ENCODE results near the gene OCA2.
"Not testable (repeated sequence)": the region's sequence is repeated elsewhere in the genome, so short reads cannot be mapped to it uniquely, and the experiment has no call there.

OCA2 gene

GRCh38 chr15:27970661-27971392 is 128.3 kb downstream of the OCA2 start:
- no peak for TF ChIP-seq ZNF274 (IDR thresholded peaks at IDR 0.05; ENCODE audit: low read depth, low read length)
- TF ChIP-seq YY1 (IDR thresholded peaks at IDR 0.05; ENCODE audit: insufficient read depth, insufficient read length) = no peak
- no peak for TF ChIP-seq SUZ12 (IDR thresholded peaks at IDR 0.05; ENCODE audit: extremely low read depth, insufficient read depth, insufficient read length)
- Histone ChIP-seq H3K36me3 (ENCODE audit: insufficient read depth, insufficient read length, low read length) (no peaks in the 10 kb centered on the region), H3K9ac (ENCODE audit: insufficient read length, low read depth) (no peak overlapping the region), H3K27me3 (ENCODE audit: insufficient read depth, insufficient read length) (no peaks in the 10 kb centered on the region), H3K4me1 (ENCODE audit: insufficient read depth, insufficient read length) (no peaks in the 10 kb centered on the region), H3K4me3 (ENCODE audit: insufficient read length, low read depth) (no peak overlapping the region), H3K9me3 (ENCODE audit: insufficient read depth, low read length) (peaks cover 7% of the 10 kb centered on the region; the same call in 1 of the 2 replicates)
- DNase-seq (ENCODE audit: low read depth, low spot score) = no peak

GRCh38 chr15:27967541-27967940 is 131.6 kb downstream of the OCA2 start:
- no peak for DNase-seq (ENCODE audit: low read depth, low spot score)
- H3K9ac ChIP-seq (ENCODE audit: insufficient read length, low read depth) = no peak overlapping the region
- peaks cover 7% of the 10 kb centered on the region; the same call in 1 of the 2 replicates for H3K9me3 ChIP-seq (ENCODE audit: insufficient read depth, low read length)
- H3K27me3 ChIP-seq (ENCODE audit: insufficient read depth, insufficient read length) = no peaks in the 10 kb centered on the region
- H3K4me1 ChIP-seq (ENCODE audit: insufficient read depth, insufficient read length) = no peaks in the 10 kb centered on the region
- no peaks in the 10 kb centered on the region for H3K36me3 ChIP-seq (ENCODE audit: insufficient read depth, insufficient read length, low read length)
- no peak for TF ChIP-seq SUZ12 (IDR thresholded peaks at IDR 0.05; ENCODE audit: extremely low read depth, insufficient read depth, insufficient read length)
- no peak overlapping the region for H3K4me3 ChIP-seq (ENCODE audit: insufficient read length, low read depth)

GRCh38 chr15:27965546-27965945 is 133.6 kb downstream of the OCA2 start:
- no peak for TF ChIP-seq YY1 (IDR thresholded peaks at IDR 0.05; ENCODE audit: insufficient read depth, insufficient read length)
- TF ChIP-seq SUZ12 (IDR thresholded peaks at IDR 0.05; ENCODE audit: extremely low read depth, insufficient read depth, insufficient read length) = no peak
- no peak for TF ChIP-seq ZNF274 (IDR thresholded peaks at IDR 0.05; ENCODE audit: low read depth, low read length)
- no peak for DNase-seq (ENCODE audit: low read depth, low spot score)

GRCh38 chr15:27961801-27962200 is 137.3 kb downstream of the OCA2 start:
- Histone ChIP-seq H3K36me3 (ENCODE audit: insufficient read depth, insufficient read length, low read length) (no peaks in the 10 kb centered on the region), H3K4me3 (ENCODE audit: insufficient read length, low read depth) (no peak overlapping the region), H3K27me3 (ENCODE audit: insufficient read depth, insufficient read length) (no peaks in the 10 kb centered on the region), H3K4me1 (ENCODE audit: insufficient read depth, insufficient read length) (no peaks in the 10 kb centered on the region), H3K9me3 (ENCODE audit: insufficient read depth, low read length) (no peaks in the 10 kb centered on the region), H3K9ac (ENCODE audit: insufficient read length, low read depth) (no peak overlapping the region)
- TF ChIP-seq YY1 (IDR thresholded peaks at IDR 0.05; ENCODE audit: insufficient read depth, insufficient read length) (no peak), ZNF274 (IDR thresholded peaks at IDR 0.05; ENCODE audit: low read depth, low read length) (no peak)
- no peak for DNase-seq (ENCODE audit: low read depth, low spot score)

More at GRCh38 chr15:27965546-27965945, 133.6 kb downstream of the OCA2 start:
- no peak overlapping the region for H3K9ac ChIP-seq (ENCODE audit: insufficient read length, low read depth)
- H3K4me1 ChIP-seq (ENCODE audit: insufficient read depth, insufficient read length) = no peaks in the 10 kb centered on the region
- H3K27me3 ChIP-seq (ENCODE audit: insufficient read depth, insufficient read length) = no peaks in the 10 kb centered on the region
- H3K4me3 ChIP-seq (ENCODE audit: insufficient read length, low read depth) = no peak overlapping the region
- H3K9me3 ChIP-seq (ENCODE audit: insufficient read depth, low read length) = 0 out of 2 replicates have a peak, but pooled peaks cover 2% of the 10 kb centered on the region
- H3K36me3 ChIP-seq (ENCODE audit: insufficient read depth, insufficient read length, low read length) = no peaks in the 10 kb centered on the region

- TF ChIP-seq SUZ12 (IDR thresholded peaks at IDR 0.05; ENCODE audit: extremely low read depth, insufficient read depth, insufficient read length) = no peak
- no peak for DNase-seq (ENCODE audit: low read depth, low spot score)
- Histone ChIP-seq H3K4me3 (ENCODE audit: insufficient read length, low read depth) (no peak overlapping the region), H3K27me3 (ENCODE audit: insufficient read depth, insufficient read length) (no peaks in the 10 kb centered on the region), H3K4me1 (ENCODE audit: insufficient read depth, insufficient read length) (no peaks in the 10 kb centered on the region), H3K36me3 (ENCODE audit: insufficient read depth, insufficient read length, low read length) (no peaks in the 10 kb centered on the region), H3K9me3 (ENCODE audit: insufficient read depth, low read length) (no peaks in the 10 kb centered on the region), H3K9ac (ENCODE audit: insufficient read length, low read depth) (no peak overlapping the region)
Observed at GRCh38 chr15:27958911-27959578, 140.1 kb downstream of the OCA2 start.

- Histone ChIP-seq H3K4me3 (ENCODE audit: insufficient read length, low read depth) (no peak overlapping the region), H3K9me3 (ENCODE audit: insufficient read depth, low read length) (no peaks in the 10 kb centered on the region), H3K36me3 (ENCODE audit: insufficient read depth, insufficient read length, low read length) (no peaks in the 10 kb centered on the region), H3K4me1 (ENCODE audit: insufficient read depth, insufficient read length) (no peaks in the 10 kb centered on the region), H3K9ac (ENCODE audit: insufficient read length, low read depth) (no peak overlapping the region), H3K27me3 (ENCODE audit: insufficient read depth, insufficient read length) (no peaks in the 10 kb centered on the region)
- DNase-seq (ENCODE audit: low read depth, low spot score) = no peak
- TF ChIP-seq SUZ12 (IDR thresholded peaks at IDR 0.05; ENCODE audit: extremely low read depth, insufficient read depth, insufficient read length) = no peak
- TF ChIP-seq YY1 (IDR thresholded peaks at IDR 0.05; ENCODE audit: insufficient read depth, insufficient read length) = no peak
- TF ChIP-seq ZNF274 (IDR thresholded peaks at IDR 0.05; ENCODE audit: low read depth, low read length) = no peak
Observed at GRCh38 chr15:27956285-27956684, 142.8 kb downstream of the OCA2 start.

- no peak overlapping the region for H3K4me3 ChIP-seq (ENCODE audit: insufficient read length, low read depth)
- no peak overlapping the region for H3K9ac ChIP-seq (ENCODE audit: insufficient read length, low read depth)
- H3K4me1 ChIP-seq (ENCODE audit: insufficient read depth, insufficient read length) = no peaks in the 10 kb centered on the region
Observed at GRCh38 chr15:27955087-27955486, 144.0 kb downstream of the OCA2 start.

GRCh38 chr15:27952593-27952992 is 146.5 kb downstream of the OCA2 start:
- DNase-seq (ENCODE audit: low read depth, low spot score); H3K9me3 ChIP-seq (ENCODE audit: insufficient read depth, low read length); H3K27me3 ChIP-seq (ENCODE audit: insufficient read depth, insufficient read length); H3K4me1 ChIP-seq (ENCODE audit: insufficient read depth, insufficient read length); H3K4me3 ChIP-seq (ENCODE audit: insufficient read length, low read depth); H3K36me3 ChIP-seq (ENCODE audit: insufficient read depth, insufficient read length, low read length); H3K9ac ChIP-seq (ENCODE audit: insufficient read length, low read depth): not testable (repeated sequence)

More at GRCh38 chr15:27955087-27955486, 144.0 kb downstream of the OCA2 start:
- no peak for DNase-seq (ENCODE audit: low read depth, low spot score)
- Histone ChIP-seq H3K27me3 (ENCODE audit: insufficient read depth, insufficient read length) (no peaks in the 10 kb centered on the region), H3K9me3 (ENCODE audit: insufficient read depth, low read length) (no peaks in the 10 kb centered on the region), H3K36me3 (ENCODE audit: insufficient read depth, insufficient read length, low read length) (no peaks in the 10 kb centered on the region)
- no peak for TF ChIP-seq SUZ12 (IDR thresholded peaks at IDR 0.05; ENCODE audit: extremely low read depth, insufficient read depth, insufficient read length)
- no peak for TF ChIP-seq YY1 (IDR thresholded peaks at IDR 0.05; ENCODE audit: insufficient read depth, insufficient read length)
- TF ChIP-seq ZNF274 (IDR thresholded peaks at IDR 0.05; ENCODE audit: low read depth, low read length) = no peak

All from NT2/D1 (cell line).